SU-DHL-6 (cell line): ENCODE results near the gene C6orf15.

ENCODE experiments used
- EZH2phosphoT487 ChIP-seq: fragments of 200-600 bp; sonication (generic), shearing (Covaris generic); conservative IDR thresholded peaks from 2 replicates; pipeline ENCODE4 v1.6.1; 2018; ENCODE audit warnings: mild to moderate bottlenecking, antibody characterized with exemption, low read length, moderate library complexity, mixed read lengths
- TF ChIP-seq, protein P1 (sequence below): fragments of 200-600 bp; sonication (generic); IDR thresholded peaks from one replicate; pipeline ENCODE4 v1.5.1; 2017; ENCODE audit warnings: antibody characterized with exemption, mild to moderate bottlenecking, low read length, moderate library complexity; ENCODE audit not compliant: insufficient read depth, poor library complexity, severe bottlenecking

DNA sequence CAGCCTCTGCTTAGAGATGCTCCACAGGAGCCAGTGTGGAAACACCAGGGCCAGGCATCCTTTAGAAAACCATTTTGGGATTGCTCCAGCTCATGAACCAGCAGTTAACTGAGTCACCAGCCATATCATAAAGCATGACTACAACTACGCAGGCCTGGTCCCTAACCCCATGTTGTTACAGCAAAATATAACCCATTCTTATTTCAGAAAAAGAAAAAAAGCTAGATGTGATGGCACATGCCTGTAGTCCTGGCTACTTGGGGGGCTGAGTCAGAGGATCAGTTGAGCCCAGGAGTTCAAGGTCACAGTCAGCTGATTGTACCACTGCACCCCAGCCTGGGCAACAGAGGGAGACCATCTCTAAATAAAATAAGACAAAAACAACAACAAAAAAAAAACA lies 36.8 kb downstream of the C6orf15 start:
- TF ChIP-seq, protein P1, sequence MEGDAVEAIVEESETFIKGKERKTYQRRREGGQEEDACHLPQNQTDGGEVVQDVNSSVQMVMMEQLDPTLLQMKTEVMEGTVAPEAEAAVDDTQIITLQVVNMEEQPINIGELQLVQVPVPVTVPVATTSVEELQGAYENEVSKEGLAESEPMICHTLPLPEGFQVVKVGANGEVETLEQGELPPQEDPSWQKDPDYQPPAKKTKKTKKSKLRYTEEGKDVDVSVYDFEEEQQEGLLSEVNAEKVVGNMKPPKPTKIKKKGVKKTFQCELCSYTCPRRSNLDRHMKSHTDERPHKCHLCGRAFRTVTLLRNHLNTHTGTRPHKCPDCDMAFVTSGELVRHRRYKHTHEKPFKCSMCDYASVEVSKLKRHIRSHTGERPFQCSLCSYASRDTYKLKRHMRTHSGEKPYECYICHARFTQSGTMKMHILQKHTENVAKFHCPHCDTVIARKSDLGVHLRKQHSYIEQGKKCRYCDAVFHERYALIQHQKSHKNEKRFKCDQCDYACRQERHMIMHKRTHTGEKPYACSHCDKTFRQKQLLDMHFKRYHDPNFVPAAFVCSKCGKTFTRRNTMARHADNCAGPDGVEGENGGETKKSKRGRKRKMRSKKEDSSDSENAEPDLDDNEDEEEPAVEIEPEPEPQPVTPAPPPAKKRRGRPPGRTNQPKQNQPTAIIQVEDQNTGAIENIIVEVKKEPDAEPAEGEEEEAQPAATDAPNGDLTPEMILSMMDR: no peak
- no peak for TF ChIP-seq EZH2phosphoT487
